SK-N-MC (cell line): ENCODE measurements around the gene UBR3.

Source experiments
- DNase-seq: peaks from one replicate; pipeline ENCODE4 v3.0.0-alpha.2; 2011; ENCODE audit warnings: low read depth, low spot score
- H3K27ac ChIP-seq: fragments of 200-600 bp; sonication (generic); 2 replicates; pipeline ENCODE4 v1.5.1; 2016; ENCODE audit warnings: mixed run types
- H3K36me3 ChIP-seq: fragments of 200-600 bp; sonication (generic); 2 replicates; pipeline ENCODE4 v1.6.1; 2017; ENCODE audit warnings: antibody characterized with exemption, low read length, mixed read lengths; ENCODE audit not compliant: insufficient read depth
- H3K4me3 ChIP-seq: fragments of 200-600 bp; sonication (generic); 2 replicates; pipeline ENCODE4 v1.5.1; 2016
- H3K9ac ChIP-seq: fragments of 200-600 bp; sonication (generic); 2 replicates; pipeline ENCODE4 v1.8.0; 2017; ENCODE audit warnings: mixed run types, mixed read lengths; ENCODE audit not compliant: insufficient read length
- H3K9me3 ChIP-seq: fragments of 200-600 bp; sonication (generic); 2 replicates; pipeline ENCODE4 v1.6.1; 2017; ENCODE audit warnings: low read depth, mild to moderate bottlenecking, antibody characterized with exemption, low read length, moderate library complexity, mixed read lengths
- EZH2 ChIP-seq: fragments of 200-600 bp; sonication (generic); IDR thresholded peaks from one replicate; pipeline ENCODE4 v1.6.1; 2017; ENCODE audit warnings: antibody characterized with exemption
- FOXP2 ChIP-seq: optimal IDR thresholded peaks from 2 replicates; pipeline ENCODE3; 2011; ENCODE audit warnings: mild to moderate bottlenecking, moderate library complexity; ENCODE audit not compliant: insufficient read depth; ENCODE audit errors: extremely low read length, control extremely low read depth
- POLR2AphosphoS5 ChIP-seq: IDR thresholded peaks from 2 replicates; pipeline ENCODE4 v1.6.1; 2012; ENCODE audit warnings: mild to moderate bottlenecking, low read depth, low read length, borderline replicate concordance

Gene UBR3, protein sequence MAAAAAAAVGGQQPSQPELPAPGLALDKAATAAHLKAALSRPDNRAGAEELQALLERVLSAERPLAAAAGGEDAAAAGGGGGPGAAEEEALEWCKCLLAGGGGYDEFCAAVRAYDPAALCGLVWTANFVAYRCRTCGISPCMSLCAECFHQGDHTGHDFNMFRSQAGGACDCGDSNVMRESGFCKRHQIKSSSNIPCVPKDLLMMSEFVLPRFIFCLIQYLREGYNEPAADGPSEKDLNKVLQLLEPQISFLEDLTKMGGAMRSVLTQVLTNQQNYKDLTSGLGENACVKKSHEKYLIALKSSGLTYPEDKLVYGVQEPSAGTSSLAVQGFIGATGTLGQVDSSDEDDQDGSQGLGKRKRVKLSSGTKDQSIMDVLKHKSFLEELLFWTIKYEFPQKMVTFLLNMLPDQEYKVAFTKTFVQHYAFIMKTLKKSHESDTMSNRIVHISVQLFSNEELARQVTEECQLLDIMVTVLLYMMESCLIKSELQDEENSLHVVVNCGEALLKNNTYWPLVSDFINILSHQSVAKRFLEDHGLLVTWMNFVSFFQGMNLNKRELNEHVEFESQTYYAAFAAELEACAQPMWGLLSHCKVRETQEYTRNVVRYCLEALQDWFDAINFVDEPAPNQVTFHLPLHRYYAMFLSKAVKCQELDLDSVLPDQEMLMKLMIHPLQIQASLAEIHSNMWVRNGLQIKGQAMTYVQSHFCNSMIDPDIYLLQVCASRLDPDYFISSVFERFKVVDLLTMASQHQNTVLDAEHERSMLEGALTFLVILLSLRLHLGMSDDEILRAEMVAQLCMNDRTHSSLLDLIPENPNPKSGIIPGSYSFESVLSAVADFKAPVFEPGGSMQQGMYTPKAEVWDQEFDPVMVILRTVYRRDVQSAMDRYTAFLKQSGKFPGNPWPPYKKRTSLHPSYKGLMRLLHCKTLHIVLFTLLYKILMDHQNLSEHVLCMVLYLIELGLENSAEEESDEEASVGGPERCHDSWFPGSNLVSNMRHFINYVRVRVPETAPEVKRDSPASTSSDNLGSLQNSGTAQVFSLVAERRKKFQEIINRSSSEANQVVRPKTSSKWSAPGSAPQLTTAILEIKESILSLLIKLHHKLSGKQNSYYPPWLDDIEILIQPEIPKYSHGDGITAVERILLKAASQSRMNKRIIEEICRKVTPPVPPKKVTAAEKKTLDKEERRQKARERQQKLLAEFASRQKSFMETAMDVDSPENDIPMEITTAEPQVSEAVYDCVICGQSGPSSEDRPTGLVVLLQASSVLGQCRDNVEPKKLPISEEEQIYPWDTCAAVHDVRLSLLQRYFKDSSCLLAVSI (N-terminal part only)

DNA sequence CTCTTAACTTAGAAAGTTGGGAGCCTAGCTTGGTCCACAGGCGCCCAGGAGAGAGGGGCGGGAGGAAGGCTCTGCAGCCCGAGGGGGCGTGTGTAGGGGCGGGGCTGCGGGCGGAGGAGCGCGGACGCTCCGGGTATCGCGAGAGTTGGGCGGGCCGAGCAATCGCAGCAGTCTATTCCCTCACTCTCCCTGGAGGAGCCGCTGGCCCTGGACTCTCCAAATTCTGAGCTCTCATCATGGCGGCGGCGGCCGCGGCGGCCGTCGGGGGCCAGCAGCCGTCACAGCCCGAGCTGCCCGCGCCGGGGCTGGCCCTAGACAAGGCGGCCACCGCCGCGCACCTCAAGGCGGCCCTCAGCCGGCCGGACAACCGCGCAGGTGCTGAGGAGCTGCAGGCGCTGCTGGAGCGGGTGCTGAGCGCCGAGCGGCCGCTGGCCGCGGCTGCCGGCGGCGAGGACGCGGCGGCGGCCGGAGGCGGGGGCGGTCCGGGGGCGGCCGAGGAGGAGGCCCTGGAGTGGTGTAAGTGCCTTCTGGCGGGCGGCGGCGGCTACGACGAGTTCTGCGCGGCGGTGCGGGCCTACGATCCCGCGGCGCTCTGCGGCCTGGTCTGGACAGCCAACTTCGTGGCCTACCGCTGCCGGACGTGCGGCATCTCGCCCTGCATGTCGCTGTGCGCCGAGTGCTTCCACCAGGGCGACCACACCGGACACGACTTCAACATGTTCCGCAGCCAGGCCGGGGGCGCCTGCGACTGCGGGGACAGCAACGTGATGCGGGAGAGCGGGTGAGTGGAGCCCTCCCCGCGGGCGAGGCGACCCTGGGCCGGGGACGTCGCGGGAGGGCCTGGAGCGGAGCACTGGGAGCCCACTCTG lies at the start of gene UBR3:
Gene UBR3, plus strand, starts transcription at position 183 of the 869 bp plus-strand sequence. Its CDS starts 54 bp downstream, at position 237.
- Histone ChIP-seq H3K9me3 (no peaks in the 10 kb centered on the region), H3K27ac (no peak within 1 kb of the TSS), H3K9ac (peak within 1 kb of the TSS; percentile 80), H3K36me3 (peaks cover 10% of the 10 kb centered on the region; the same call in 1 of the 2 replicates), H3K4me3 (peak within 1 kb of the TSS; percentile 93)
- DNase-seq: no peak
- TF ChIP-seq EZH2 (no peak), FOXP2 (no peak), POLR2AphosphoS5 (peak; percentile 78)

DNA sequence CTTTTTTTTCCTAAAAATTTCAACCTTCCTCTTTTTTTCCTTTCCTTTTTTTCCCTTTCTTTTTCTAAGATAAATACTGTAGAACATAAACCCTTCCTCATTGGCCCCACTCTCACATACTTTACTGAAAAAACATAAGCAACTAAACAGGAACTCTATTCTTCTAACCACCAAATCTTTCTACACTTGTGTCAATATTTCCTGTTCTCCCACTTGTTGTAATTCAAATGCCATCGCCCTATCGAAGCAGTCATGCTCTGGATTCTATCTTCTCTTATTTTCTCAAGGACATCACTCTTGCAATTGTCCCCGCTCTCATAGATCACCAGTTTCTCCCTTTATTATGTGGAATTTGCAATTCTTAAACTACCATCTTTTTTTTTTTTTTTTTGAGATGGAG lies 48.8 kb upstream of the UBR3 start:
- no peak overlapping the region for H3K9ac ChIP-seq

DNA sequence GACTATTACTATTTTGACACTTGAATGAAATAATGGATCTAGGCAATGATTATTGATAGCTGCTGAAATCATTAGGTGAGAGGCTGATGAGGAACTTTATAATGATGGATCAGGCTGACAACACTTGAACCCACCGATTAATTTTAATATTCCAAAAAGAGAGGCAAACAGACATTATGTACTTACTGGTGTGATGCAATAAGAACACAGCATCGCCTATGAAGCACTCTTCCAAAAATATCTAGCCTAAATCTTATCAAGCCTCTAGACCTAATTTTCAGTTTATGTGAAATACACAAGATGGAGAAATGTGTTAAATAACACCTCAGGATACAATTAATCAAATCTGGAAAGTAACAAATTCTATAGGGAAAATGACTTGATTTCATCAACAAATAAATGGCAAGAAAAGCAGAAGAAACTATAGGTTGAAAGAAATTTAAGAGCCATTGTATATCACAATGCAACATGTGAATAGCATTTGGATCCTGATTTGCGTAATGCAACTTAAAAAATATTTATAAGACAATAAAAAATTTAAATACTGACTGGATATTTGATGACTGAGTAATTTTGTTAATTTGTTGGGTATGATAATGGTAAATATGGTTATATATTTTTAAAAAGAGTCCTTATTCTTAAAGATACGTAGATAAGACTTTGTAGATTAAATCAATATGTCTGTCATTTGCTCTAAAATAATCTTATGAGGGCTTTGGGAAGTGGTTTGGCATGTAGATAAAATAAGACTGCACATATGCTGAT lies 45.8 kb upstream of the UBR3 start:
- Histone ChIP-seq H3K4me3 (no peak overlapping the region), H3K36me3 (no peaks in the 10 kb centered on the region)
- no peak for TF ChIP-seq FOXP2

More for the DNA sequence above, 48.8 kb upstream of the UBR3 start:
- H3K9me3 ChIP-seq: no peaks in the 10 kb centered on the region
- no peaks in the 10 kb centered on the region for H3K36me3 ChIP-seq
- no peak for DNase-seq
- H3K4me3 ChIP-seq: no peak overlapping the region
- H3K27ac ChIP-seq: peak overlapping the region; percentile 70; the same call in 1 of the 2 replicates
- no peak for TF ChIP-seq POLR2AphosphoS5

DNA sequence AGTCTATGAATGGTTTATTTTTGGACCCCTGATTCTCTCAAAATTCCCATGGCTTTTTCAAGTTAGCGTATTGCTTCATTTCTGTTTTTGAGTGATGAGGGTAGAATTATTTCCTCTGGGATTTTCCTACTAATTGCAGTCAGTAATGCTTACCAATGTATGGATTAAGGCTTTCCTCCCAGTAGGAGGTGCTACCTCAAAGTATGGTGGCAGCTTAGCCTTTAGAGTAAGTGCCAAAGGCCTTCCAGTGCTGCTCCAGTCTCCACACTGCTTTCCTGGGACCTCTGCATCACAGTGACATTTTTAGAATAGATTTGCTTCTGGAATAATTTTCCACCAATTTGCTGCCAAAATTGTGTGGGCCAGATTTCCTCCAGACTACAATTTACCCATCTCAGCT lies 44.7 kb upstream of the UBR3 start:
- Histone ChIP-seq H3K27ac (no peak overlapping the region), H3K9ac (no peak overlapping the region), H3K36me3 (no peaks in the 10 kb centered on the region), H3K4me3 (no peak overlapping the region), H3K9me3 (no peaks in the 10 kb centered on the region)
- DNase-seq: no peak
- TF ChIP-seq FOXP2 (no peak), EZH2 (no peak), POLR2AphosphoS5 (no peak)

More for the DNA sequence above, 45.8 kb upstream of the UBR3 start:
- H3K9ac ChIP-seq: no peak overlapping the region
- H3K9me3 ChIP-seq: no peaks in the 10 kb centered on the region
- no peak for DNase-seq
- peak overlapping the region; percentile 6; the same call in 1 of the 2 replicates for H3K27ac ChIP-seq

DNA sequence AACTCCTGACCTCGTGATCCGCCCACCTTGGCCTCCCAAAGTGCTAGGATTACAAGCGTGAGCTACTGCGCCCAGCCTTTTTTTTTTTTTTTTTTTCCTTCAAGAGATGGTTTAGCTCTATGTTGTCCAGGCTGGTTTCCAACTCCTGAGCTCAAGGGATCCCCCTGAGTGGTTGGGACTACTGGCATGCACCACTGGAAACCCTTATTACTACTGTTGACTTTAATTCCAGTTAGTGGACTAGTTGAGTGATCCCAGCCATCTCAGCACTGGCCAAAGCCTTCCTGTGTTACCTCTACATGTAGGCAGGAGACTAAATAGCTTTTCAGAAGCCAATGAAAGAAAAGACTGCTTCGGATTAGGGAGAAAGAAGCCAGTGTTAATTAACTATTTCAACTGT lies 36.7 kb upstream of the UBR3 start:
- H3K4me3 ChIP-seq: no peak overlapping the region
- H3K9ac ChIP-seq: no peak overlapping the region
- no peak overlapping the region for H3K27ac ChIP-seq
- TF ChIP-seq EZH2: no peak
- TF ChIP-seq POLR2AphosphoS5: no peak
- TF ChIP-seq FOXP2: no peak
- no peaks in the 10 kb centered on the region for H3K36me3 ChIP-seq
- no peaks in the 10 kb centered on the region for H3K9me3 ChIP-seq
- no peak for DNase-seq

DNA sequence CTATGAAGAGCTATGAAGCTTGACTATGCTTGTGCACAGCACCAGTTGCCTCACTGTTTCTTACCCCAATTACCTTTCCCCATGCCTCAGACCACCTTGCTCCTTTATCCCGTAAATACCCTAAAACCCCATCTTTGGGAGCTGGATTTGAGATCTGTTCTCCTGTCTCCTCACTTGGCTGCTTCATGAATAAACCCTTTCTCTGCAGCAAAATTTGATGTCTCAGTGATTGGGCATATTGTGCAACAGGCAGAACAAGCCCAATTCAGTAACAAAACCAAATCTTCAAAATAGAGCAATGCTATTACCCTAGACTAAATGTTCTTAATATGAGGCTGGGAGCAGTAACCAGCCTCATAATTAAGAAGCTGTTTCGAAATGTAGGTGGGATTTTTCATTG lies 32.1 kb upstream of the UBR3 start:
- no peaks in the 10 kb centered on the region for H3K36me3 ChIP-seq
- H3K9me3 ChIP-seq: no peaks in the 10 kb centered on the region
- TF ChIP-seq EZH2: no peak
- no peak for TF ChIP-seq FOXP2
- no peak for TF ChIP-seq POLR2AphosphoS5

DNA sequence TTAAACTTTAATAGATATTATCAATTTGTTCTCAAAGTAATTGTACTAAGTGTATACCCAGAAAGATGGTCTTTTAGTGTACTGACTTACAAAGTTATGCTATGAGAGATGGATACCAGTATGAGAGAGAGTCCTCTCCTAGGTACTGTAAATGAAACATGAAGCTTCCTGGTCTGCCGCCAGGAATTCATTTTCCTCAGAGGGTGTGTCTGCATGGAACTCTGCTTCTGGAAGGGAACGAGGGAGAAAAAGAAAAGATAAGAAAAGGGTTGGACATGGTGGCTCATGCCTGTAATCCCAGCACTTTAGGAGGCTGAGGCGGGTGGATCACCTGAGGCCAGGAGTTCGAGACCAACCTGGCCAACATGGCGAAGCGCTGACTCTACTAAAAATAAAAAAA lies 30.8 kb upstream of the UBR3 start:
- no peaks in the 10 kb centered on the region for H3K9me3 ChIP-seq
- H3K4me3 ChIP-seq: no peak overlapping the region
- H3K27ac ChIP-seq: no peak overlapping the region
- H3K9ac ChIP-seq: no peak overlapping the region
- H3K36me3 ChIP-seq: peaks cover 10% of the 10 kb centered on the region
- TF ChIP-seq POLR2AphosphoS5 (no peak), EZH2 (no peak), FOXP2 (no peak)
- DNase-seq: no peak

More for the DNA sequence above, 32.1 kb upstream of the UBR3 start:
- H3K27ac ChIP-seq: no peak overlapping the region
- no peak overlapping the region for H3K9ac ChIP-seq
- DNase-seq: no peak
- H3K4me3 ChIP-seq: no peak overlapping the region
